ENCODE results near the gene SENP1.
A peak's percentile ranks its signal among the peaks of the same experiment; 100 is the strongest.

The SENP1 gene

GRCh38 chr12:48067250-48067938, 38.5 kb downstream of the SENP1 start:
- no peak for DNase-seq (ENCODE audit: low read depth, low spot score)

- no peak for DNase-seq (ENCODE audit: low read depth, low spot score)
These were observed 40.8 kb downstream of the SENP1 start for GRCh38 chr12:48065041-48065440.

- DNase-seq (ENCODE audit: low read depth, low spot score): no peak
These were observed 42.3 kb downstream of the SENP1 start for GRCh38 chr12:48063530-48063929.

GRCh38 chr12:48061938-48062719, 43.8 kb downstream of the SENP1 start:
- DNase-seq (ENCODE audit: low read depth, low spot score): no peak

GRCh38 chr12:48060474-48060873, 45.4 kb downstream of the SENP1 start:
- no peak for DNase-seq (ENCODE audit: low read depth, low spot score)

- no peak for DNase-seq (ENCODE audit: low read depth, low spot score)
These were observed 47.1 kb downstream of the SENP1 start for GRCh38 chr12:48058771-48059170.

GRCh38 chr12:48054955-48055821, 50.7 kb downstream of the SENP1 start:
- no peak for DNase-seq (ENCODE audit: low read depth, low spot score)

GRCh38 chr12:48053883-48054282, 52.0 kb downstream of the SENP1 start:
- DNase-seq (ENCODE audit: low read depth, low spot score): no peak

- DNase-seq (ENCODE audit: low read depth, low spot score): no peak
These were observed 52.8 kb downstream of the SENP1 start for GRCh38 chr12:48053122-48053521.

GRCh38 chr12:48051681-48052080, 54.2 kb downstream of the SENP1 start:
- DNase-seq (ENCODE audit: low read depth, low spot score): no peak

GRCh38 chr12:48050174-48050573, 55.7 kb downstream of the SENP1 start:
- DNase-seq (ENCODE audit: low read depth, low spot score): no peak

GRCh38 chr12:48045965-48046518, 59.8 kb downstream of the SENP1 start:
- DNase-seq (ENCODE audit: low read depth, low spot score): no peak

GRCh38 chr12:48045061-48045846, 60.6 kb downstream of the SENP1 start:
- no peak for DNase-seq (ENCODE audit: low read depth, low spot score)

- DNase-seq (ENCODE audit: low read depth, low spot score): no peak
These were observed 61.5 kb downstream of the SENP1 start for GRCh38 chr12:48044396-48044795.

GRCh38 chr12:48043771-48044170, 62.1 kb downstream of the SENP1 start:
- no peak for DNase-seq (ENCODE audit: low read depth, low spot score)

- no peak for DNase-seq (ENCODE audit: low read depth, low spot score)
These were observed 64.1 kb downstream of the SENP1 start for GRCh38 chr12:48041591-48042423.

- no peak for DNase-seq (ENCODE audit: low read depth, low spot score)
These were observed 65.5 kb downstream of the SENP1 start for GRCh38 chr12:48040354-48040753.

- no peak for DNase-seq (ENCODE audit: low read depth, low spot score)
These were observed 66.7 kb downstream of the SENP1 start for GRCh38 chr12:48039151-48039550.

GRCh38 chr12:48038085-48038484, 67.8 kb downstream of the SENP1 start:
- DNase-seq (ENCODE audit: low read depth, low spot score): no peak

- peak; percentile 96 for DNase-seq (ENCODE audit: low read depth, low spot score)
These were observed 68.5 kb downstream of the SENP1 start for GRCh38 chr12:48037267-48037915.

Measured in ELF-1 (cell line).